Measurements from ENCODE around the gene PNPLA7. TPM values are rescaled to one million over a fixed set of nuclear protein-coding genes. Genes with fewer than 3 reads are reported as not detected.
A peak's percentile ranks its signal among the peaks of the same experiment; 100 is the strongest.

PNPLA7 gene
- total and polyA plus RNA-seq, 10 donors = 5.1 to 22.7 (median 10.7) TPM

GRCh38 chr9:137580209-137580953 is 30.2 kb upstream of the PNPLA7 start:
- DNase-seq = no peak
- Histone ChIP-seq H3K27me3 (replicated peaks in 1 of 7) (no peaks in the 10 kb centered on the region), H3K4me3 (no peak overlapping the region), H3K4me1 (peaks cover 23 to 46% (median 37%) of the 10 kb centered on the region in 6 donors), H3K9me3 (no peaks in the 10 kb centered on the region), H3K27ac (no peak overlapping the region), H3K36me3 (peaks cover 0 to 60% (median 30%) of the 10 kb centered on the region in 6 donors)
- WGBS, 5 donors = 83 to 92% (median 86%) methylated on average over 20 to 23 of the region's 23 CpGs
- intact Hi-C loops (cut with DNase I; ENCODE audit: low total_unique reads) = no loop called here
- TF ChIP-seq POLR2A (IDR thresholded peaks at IDR 0.05) = no peak
- no peak for TF ChIP-seq POLR2AphosphoS5 (IDR thresholded peaks at IDR 0.05)
- TF ChIP-seq CTCF (IDR thresholded peaks at IDR 0.05 in 8 of 11, conservative IDR thresholded peaks at IDR 0.05 in 3 of 11) = no peak

- H3K27ac ChIP-seq = peak overlapping the region; percentile 66 to 93 (median 84)
- H3K9me3 ChIP-seq = no peaks in the 10 kb centered on the region
- DNase-seq = peak; percentile 83
- 45 to 58% (median 51%) methylated on average over 19 of the region's 19 CpGs for WGBS, 5 donors
- H3K4me1 ChIP-seq = peaks cover 23 to 53% (median 40%) of the 10 kb centered on the region in 6 donors
- intact Hi-C loops (cut with DNase I; ENCODE audit: low total_unique reads) = no loop called here
- H3K36me3 ChIP-seq = peaks cover 0 to 60% (median 40%) of the 10 kb centered on the region in 6 donors
- H3K4me3 ChIP-seq = peak overlapping the region; percentile 63 to 100 (median 96)
- no peaks in the 10 kb centered on the region for H3K27me3 ChIP-seq (replicated peaks in 1 of 7)
- TF ChIP-seq POLR2A (IDR thresholded peaks at IDR 0.05) (no peak), POLR2AphosphoS5 (IDR thresholded peaks at IDR 0.05) (no peak), CTCF (IDR thresholded peaks at IDR 0.05 in 8 of 11, conservative IDR thresholded peaks at IDR 0.05 in 3 of 11) (no peak)
Measured at GRCh38 chr9:137579259-137579604, 29.0 kb upstream of the PNPLA7 start.

- peak; percentile 100 for DNase-seq
- peaks cover 23 to 53% (median 40%) of the 10 kb centered on the region in 6 donors for H3K4me1 ChIP-seq
- peak within 1 kb of the TSS; percentile 63 to 100 (median 96) for H3K4me3 ChIP-seq
- TF ChIP-seq CTCF (IDR thresholded peaks at IDR 0.05 in 8 of 11, conservative IDR thresholded peaks at IDR 0.05 in 3 of 11) (peak; percentile 64 to 99 (median 97)), POLR2A (IDR thresholded peaks at IDR 0.05) (peak in 2 of 3 donors; percentile 34 to 43), POLR2AphosphoS5 (IDR thresholded peaks at IDR 0.05) (peak; percentile 90 to 93 (median 93))
- H3K27ac ChIP-seq = peak within 1 kb of the TSS; percentile 66 to 93 (median 84)
- peaks cover 0 to 60% (median 40%) of the 10 kb centered on the region in 6 donors for H3K36me3 ChIP-seq
- no peaks in the 10 kb centered on the region for H3K9me3 ChIP-seq
- no peaks in the 10 kb centered on the region for H3K27me3 ChIP-seq (replicated peaks in 1 of 7)
- intact Hi-C loops (cut with DNase I; ENCODE audit: low total_unique reads) = no loop called here
- 3 to 11% (median 4%) methylated on average over 17 to 82 of the region's 82 CpGs for WGBS, 5 donors
Measured at GRCh38 chr9:137578518-137579258, 28.5 kb upstream of the PNPLA7 start, which contains the start of gene DPH7. TSS of gene DPH7 (minus strand) at chr9:137578925. CDS start at chr9:137578777, 148 bp downstream.

All from spleen (tissue), 11 donors.